Neuronal stem cell (in vitro differentiated cells): ENCODE measurements around the gene RAMP3.
A peak's percentile ranks its signal among the peaks of the same experiment; 100 is the strongest.

Source experiments
- DNase-seq: peaks from one replicate; pipeline ENCODE4 v3.0.0-alpha.2; 2013; ENCODE audit warnings: low spot score
- H2AFZ ChIP-seq: one replicate; pipeline ENCODE4 v1.6.1; 2013; ENCODE audit warnings: mild to moderate bottlenecking, low read length, inconsistent platforms
- H2AK5ac ChIP-seq: 2 replicates; pipeline ENCODE4 v1.6.1; 2013; ENCODE audit warnings: low read depth, mild to moderate bottlenecking, inconsistent platforms, low read length, moderate library complexity, mixed read lengths
- H2BK120ac ChIP-seq: 2 replicates; pipeline ENCODE4 v1.6.1; 2013; ENCODE audit warnings: low read depth, mild to moderate bottlenecking, inconsistent platforms, low read length, moderate library complexity, mixed read lengths
- H2BK12ac ChIP-seq: one replicate; pipeline ENCODE4 v1.6.1; 2013; ENCODE audit warnings: low read length, inconsistent platforms
- H2BK15ac ChIP-seq: 2 replicates; pipeline ENCODE4 v1.6.1; 2013; ENCODE audit warnings: mild to moderate bottlenecking, low read length, inconsistent platforms, mixed read lengths
- H2BK5ac ChIP-seq: one replicate; pipeline ENCODE4 v1.6.1; 2013; ENCODE audit warnings: inconsistent platforms, mild to moderate bottlenecking, low read length, moderate library complexity
- H3K14ac ChIP-seq: one replicate; pipeline ENCODE4 v1.6.1; 2013; ENCODE audit warnings: low read length, inconsistent platforms
- H3K18ac ChIP-seq: 2 replicates; pipeline ENCODE4 v1.6.1; 2013; ENCODE audit warnings: low read length, inconsistent platforms
- H3K23ac ChIP-seq: 2 replicates; pipeline ENCODE4 v1.6.1; 2013; ENCODE audit warnings: low read depth, mild to moderate bottlenecking, mixed read lengths, low read length, inconsistent platforms; ENCODE audit not compliant: poor library complexity
- H3K27ac ChIP-seq: replicated peaks from 3 replicates; pipeline ENCODE4 v1.5.1; 2013; ENCODE audit warnings: low read length, inconsistent platforms
- H3K27me3 ChIP-seq, 3 experiments: 2 replicates each; pipeline ENCODE4 v1.6.1; 2013; ENCODE audit warnings: low read length in 3 of 3, mild to moderate bottlenecking in 2 of 3, inconsistent platforms in 1 of 3, low read depth in 1 of 3, mixed read lengths in 1 of 3, moderate library complexity in 1 of 3; ENCODE audit not compliant: control insufficient read depth in 3 of 3, insufficient read depth in 3 of 3
- H3K36me3 ChIP-seq, 2 donors: replicated peaks in 1 of 2; 2 replicates each; pipeline ENCODE4 v1.6.1; 2013; ENCODE audit warnings: low read length in 2 of 2; ENCODE audit not compliant: control insufficient read depth in 2 of 2, insufficient read depth in 2 of 2
- H3K4ac ChIP-seq: 2 replicates; pipeline ENCODE4 v1.6.1; 2013; ENCODE audit warnings: inconsistent platforms, mild to moderate bottlenecking, low read length, moderate library complexity
- H3K4me1 ChIP-seq, 2 donors: 1 replicate in 1 of 2; 2 replicates in 1 of 2; pipeline ENCODE4 v1.6.1; 2013; ENCODE audit warnings: low read length in 2 of 2, low read depth in 1 of 2; ENCODE audit not compliant: control insufficient read depth in 2 of 2, insufficient read depth in 1 of 2
- H3K4me2 ChIP-seq: one replicate; pipeline ENCODE4 v1.6.1; 2013; ENCODE audit warnings: mild to moderate bottlenecking, low read length, inconsistent platforms; ENCODE audit not compliant: insufficient read depth, poor library complexity, severe bottlenecking
- H3K4me3 ChIP-seq, 2 donors: 2 replicates each; pipeline ENCODE4 v1.5.1; 2013; ENCODE audit warnings: low read length in 2 of 2, mild to moderate bottlenecking in 2 of 2, inconsistent platforms in 1 of 2, moderate library complexity in 1 of 2
- H3K79me1 ChIP-seq: one replicate; pipeline ENCODE4 v1.6.1; 2013; ENCODE audit warnings: low read depth, mild to moderate bottlenecking, inconsistent platforms, low read length, moderate library complexity
- H3K9ac ChIP-seq: one replicate; pipeline ENCODE4 v1.6.1; 2013; ENCODE audit warnings: mild to moderate bottlenecking, low read depth, low read length, inconsistent platforms; ENCODE audit not compliant: poor library complexity
- H3K9me3 ChIP-seq, 2 donors: replicated peaks in 1 of 2; 2 replicates each; pipeline versions ENCODE3 to v1.6.1; 2013; ENCODE audit warnings: low read length in 2 of 2, mild to moderate bottlenecking in 2 of 2, inconsistent platforms in 1 of 2, low read depth in 1 of 2, mixed read lengths in 1 of 2, moderate library complexity in 1 of 2; ENCODE audit not compliant: control insufficient read depth in 2 of 2, insufficient read depth in 1 of 2
- H4K8ac ChIP-seq: one replicate; pipeline ENCODE4 v1.6.1; 2013; ENCODE audit warnings: low read depth, mild to moderate bottlenecking, inconsistent platforms, low read length, moderate library complexity
- H4K91ac ChIP-seq: one replicate; pipeline ENCODE4 v1.6.1; 2013; ENCODE audit warnings: low read length, low read depth, mild to moderate bottlenecking, inconsistent platforms; ENCODE audit not compliant: poor library complexity
- WGBS, 2 donors: extraction: QIAGEN DNeasy Blood & Tissue Kit; methylation state at CpG; one replicate each; pipeline ENCODE4 v1.1.7; 2013; ENCODE audit warnings: missing lambda C conversion rate in 2 of 2, mixed read lengths in 1 of 2; ENCODE audit not compliant: insufficient read length in 2 of 2, insufficient replicate concordance in 1 of 2; ENCODE audit errors: extremely low coverage in 2 of 2; 5-methylcytosine and 5-hydroxymethylcytosine counted together

RAMP3 gene

GRCh38 chr7:45148653-45148973, 9.0 kb upstream of the RAMP3 start:
- H3K4ac ChIP-seq = no peak overlapping the region
- no peak overlapping the region for H3K4me3 ChIP-seq
- peaks cover 0 to 2% of the 10 kb centered on the region in 2 donors for H3K9me3 ChIP-seq
- H2BK12ac ChIP-seq = no peak overlapping the region
- no peak overlapping the region for H2BK120ac ChIP-seq
- no peak overlapping the region for H3K9ac ChIP-seq
- DNase-seq = no peak
- no peak overlapping the region for H3K4me2 ChIP-seq
- no peak overlapping the region for H3K14ac ChIP-seq
- peak overlapping the region; percentile 29 for H2AFZ ChIP-seq
- no peak overlapping the region for H3K27ac ChIP-seq
- H2BK15ac ChIP-seq = no peak overlapping the region
- WGBS, 2 donors = no CpG with 5 or more reads among the region's 10 CpGs
- peak overlapping the region; percentile 83 for H3K23ac ChIP-seq
- no peak overlapping the region for H2BK5ac ChIP-seq
- peaks cover 0 to 2% of the 10 kb centered on the region in 2 donors for H3K4me1 ChIP-seq
- peaks cover 0 to 5% (median 2%) of the 10 kb centered on the region in 3 experiments for H3K27me3 ChIP-seq
- no peaks in the 10 kb centered on the region for H3K36me3 ChIP-seq
- H3K79me1 ChIP-seq = peaks cover 1% of the 10 kb centered on the region
- no peak overlapping the region for H2AK5ac ChIP-seq
- no peak overlapping the region for H4K91ac ChIP-seq
- H4K8ac ChIP-seq = no peak overlapping the region
- no peak overlapping the region for H3K18ac ChIP-seq

GRCh38 chr7:45149606-45150005, 8.0 kb upstream of the RAMP3 start:
- WGBS, 2 donors = no CpG with 5 or more reads among the region's 5 CpGs
- H4K91ac ChIP-seq = no peak overlapping the region
- no peak overlapping the region for H4K8ac ChIP-seq

GRCh38 chr7:45150199-45150598, 7.4 kb upstream of the RAMP3 start:
- Histone ChIP-seq H3K23ac (no peak overlapping the region), H4K91ac (no peak overlapping the region), H2BK120ac (no peak overlapping the region), H3K36me3 (no peaks in the 10 kb centered on the region), H2BK12ac (no peak overlapping the region), H4K8ac (peak overlapping the region; percentile 53), H2BK15ac (no peak overlapping the region), H3K27ac (no peak overlapping the region), H3K18ac (no peak overlapping the region), H3K4me2 (no peak overlapping the region), H3K27me3 (peaks cover 0 to 5% (median 2%) of the 10 kb centered on the region in 3 experiments), H2AFZ (peak overlapping the region; percentile 80), H3K4me3 (no peak overlapping the region), H3K9me3 (peaks cover 0 to 2% of the 10 kb centered on the region in 2 donors), H3K9ac (no peak overlapping the region), H2AK5ac (no peak overlapping the region), H3K4me1 (peaks cover 0 to 2% of the 10 kb centered on the region in 2 donors), H3K4ac (no peak overlapping the region), H3K79me1 (peaks cover 1% of the 10 kb centered on the region), H3K14ac (no peak overlapping the region), H2BK5ac (no peak overlapping the region)
- no CpG with 5 or more reads among the region's 11 CpGs for WGBS, 2 donors
- DNase-seq = no peak

More at GRCh38 chr7:45149606-45150005, 8.0 kb upstream of the RAMP3 start:
- Histone ChIP-seq H3K23ac (no peak overlapping the region), H3K79me1 (peaks cover 1% of the 10 kb centered on the region), H3K4me2 (no peak overlapping the region), H3K27me3 (peaks cover 0 to 5% (median 2%) of the 10 kb centered on the region in 3 experiments), H2BK12ac (no peak overlapping the region), H2AFZ (peak overlapping the region; percentile 80), H3K4ac (no peak overlapping the region), H3K9ac (no peak overlapping the region), H3K9me3 (peaks cover 0 to 2% of the 10 kb centered on the region in 2 donors), H3K14ac (peak overlapping the region; percentile 31), H2AK5ac (no peak overlapping the region), H2BK5ac (no peak overlapping the region), H3K27ac (no peak overlapping the region), H2BK15ac (no peak overlapping the region), H2BK120ac (no peak overlapping the region), H3K4me3 (no peak overlapping the region), H3K4me1 (peaks cover 0 to 2% of the 10 kb centered on the region in 2 donors), H3K18ac (peak overlapping the region; percentile 35), H3K36me3 (no peaks in the 10 kb centered on the region)
- no peak for DNase-seq

GRCh38 chr7:45151131-45151684, 6.4 kb upstream of the RAMP3 start:
- Histone ChIP-seq H3K18ac (no peak overlapping the region), H2AFZ (no peak overlapping the region), H3K36me3 (no peaks in the 10 kb centered on the region), H3K14ac (no peak overlapping the region), H3K4me1 (peaks cover 0 to 2% of the 10 kb centered on the region in 2 donors), H3K27ac (no peak overlapping the region), H2AK5ac (no peak overlapping the region), H4K91ac (no peak overlapping the region), H3K79me1 (peaks cover 1% of the 10 kb centered on the region), H3K4me3 (no peak overlapping the region), H2BK120ac (no peak overlapping the region), H3K9me3 (peaks cover 0 to 2% of the 10 kb centered on the region in 2 donors), H4K8ac (no peak overlapping the region), H3K27me3 (peaks cover 0 to 13% (median 2%) of the 10 kb centered on the region in 3 experiments), H2BK12ac (no peak overlapping the region), H3K4ac (no peak overlapping the region), H3K9ac (no peak overlapping the region), H3K23ac (no peak overlapping the region), H3K4me2 (no peak overlapping the region), H2BK5ac (no peak overlapping the region), H2BK15ac (no peak overlapping the region)
- no peak for DNase-seq
- WGBS, 2 donors = no CpG with 5 or more reads among the region's 9 CpGs
